Mononuclear cell (primary cell): ENCODE data around the gene PKD1. TPM values are rescaled to one million over a fixed set of nuclear protein-coding genes. Genes with fewer than 3 reads are reported as not detected.
"Not testable (repeated sequence)": the region's sequence is repeated elsewhere in the genome, so short reads cannot be mapped to it uniquely, and the experiment has no call there.

Experiments used
- H3K27me3 ChIP-seq: 2 replicates; pipeline ENCODE4 v1.6.0; 2011; ENCODE audit warnings: low read length, control low read depth; ENCODE audit not compliant: insufficient read depth
- H3K4me1 ChIP-seq: 2 replicates; pipeline ENCODE4 v1.5.1; 2011; ENCODE audit warnings: mild to moderate bottlenecking, low read length, control low read depth; ENCODE audit not compliant: insufficient read depth
- H3K4me3 ChIP-seq: 2 replicates; pipeline ENCODE4 v1.5.1; 2011; ENCODE audit warnings: mild to moderate bottlenecking, low read length, moderate library complexity
- H3K9me3 ChIP-seq: 2 replicates; pipeline ENCODE4 v1.5.1; 2011; ENCODE audit warnings: low read depth, mild to moderate bottlenecking, control low read depth, low read length
- total RNA-seq: library from RNA; depleted of rRNA; stranded (reverse); fragments of >200 nt; gene quantifications from one replicate; pipeline ENCODE4 v1.2.3, GENCODE V29; 2012

The PKD1 gene
- 49.6 TPM for total RNA-seq

- H3K4me1 ChIP-seq, H3K9me3 ChIP-seq, H3K27me3 ChIP-seq: not testable (repeated sequence)
- peak within 1 kb of the TSS; percentile 26 for H3K4me3 ChIP-seq
These were observed at the start of gene PKD1 for GRCh38 chr16:2135770-2136490. PKD1 (minus strand) TSS chr16:2135898; CDS start chr16:2135689, 209 bp downstream.

DNA sequence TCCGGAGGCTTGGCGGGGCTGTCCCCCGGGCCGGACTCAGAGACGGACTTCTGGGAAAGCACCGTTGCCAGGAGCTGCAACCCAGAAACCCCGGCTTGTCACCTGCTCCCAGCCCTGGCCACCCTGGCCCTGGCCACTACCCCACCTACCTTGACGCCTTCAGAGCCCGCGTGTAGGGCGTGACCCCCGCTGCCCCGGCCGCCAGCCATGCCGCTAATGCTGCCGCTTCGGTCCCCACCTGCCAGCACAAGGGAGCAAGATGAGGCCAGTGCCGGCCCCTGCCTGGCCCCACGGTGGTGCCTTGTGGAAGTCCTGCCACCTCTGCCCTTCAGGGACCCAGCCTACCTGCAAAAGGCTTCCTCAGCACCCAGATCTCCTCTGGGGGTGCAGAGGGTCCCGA, 49.3 kb upstream of the PKD1 start:
- Histone ChIP-seq H3K9me3 (no peaks in the 10 kb centered on the region), H3K4me1 (no peaks in the 10 kb centered on the region), H3K4me3 (no peak overlapping the region), H3K27me3 (no peaks in the 10 kb centered on the region)

GRCh38 chr16:2184346-2184745, 48.6 kb upstream of the PKD1 start:
- Histone ChIP-seq H3K4me3 (no peak overlapping the region), H3K9me3 (no peaks in the 10 kb centered on the region), H3K27me3 (no peaks in the 10 kb centered on the region), H3K4me1 (no peaks in the 10 kb centered on the region)

DNA sequence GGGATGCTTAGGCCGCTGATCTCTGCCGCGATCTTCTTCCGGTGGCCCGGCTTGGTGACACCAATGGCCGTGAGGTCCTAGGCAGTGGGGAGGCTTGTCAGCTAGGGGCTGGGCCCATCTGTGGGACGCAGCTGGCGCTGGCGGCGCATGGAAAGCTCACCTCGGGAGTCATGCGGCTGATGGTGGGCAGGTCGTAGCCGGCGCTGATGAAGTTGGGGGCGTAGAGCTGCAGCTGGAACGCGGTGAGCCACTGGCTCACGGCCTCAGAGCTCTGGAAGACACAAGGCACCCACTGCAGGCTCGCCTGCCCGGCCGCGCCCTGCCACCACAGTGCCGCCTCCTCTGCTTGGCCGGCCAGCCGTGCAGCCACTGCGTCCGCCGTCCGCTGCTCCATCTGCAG, 48.0 kb upstream of the PKD1 start:
- no peaks in the 10 kb centered on the region for H3K4me1 ChIP-seq
- H3K9me3 ChIP-seq, result no peaks in the 10 kb centered on the region
- H3K27me3 ChIP-seq, result no peaks in the 10 kb centered on the region
- H3K4me3 ChIP-seq, result no peak overlapping the region

DNA sequence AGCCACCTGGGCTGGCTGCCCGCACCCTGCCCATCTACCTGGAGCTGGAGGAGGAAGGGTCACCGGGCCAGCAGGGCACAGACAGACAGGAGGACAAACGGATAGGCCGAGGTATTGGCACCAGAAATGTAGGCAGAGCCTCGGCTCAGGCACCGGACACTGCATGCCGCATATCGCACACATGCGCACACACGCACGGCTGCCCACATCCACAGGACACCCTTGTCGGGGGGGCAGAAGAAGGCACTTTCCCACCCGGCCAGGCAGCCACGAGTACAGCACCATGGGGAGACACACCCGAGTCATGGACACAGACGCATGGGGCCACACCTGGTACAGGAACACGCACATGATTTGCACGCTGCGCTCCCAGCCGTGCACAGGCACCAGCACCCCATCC, 46.3 kb upstream of the PKD1 start:
- H3K27me3 ChIP-seq, result no peaks in the 10 kb centered on the region
- no peak overlapping the region for H3K4me3 ChIP-seq
- no peaks in the 10 kb centered on the region for H3K4me1 ChIP-seq
- H3K9me3 ChIP-seq, result no peaks in the 10 kb centered on the region

DNA sequence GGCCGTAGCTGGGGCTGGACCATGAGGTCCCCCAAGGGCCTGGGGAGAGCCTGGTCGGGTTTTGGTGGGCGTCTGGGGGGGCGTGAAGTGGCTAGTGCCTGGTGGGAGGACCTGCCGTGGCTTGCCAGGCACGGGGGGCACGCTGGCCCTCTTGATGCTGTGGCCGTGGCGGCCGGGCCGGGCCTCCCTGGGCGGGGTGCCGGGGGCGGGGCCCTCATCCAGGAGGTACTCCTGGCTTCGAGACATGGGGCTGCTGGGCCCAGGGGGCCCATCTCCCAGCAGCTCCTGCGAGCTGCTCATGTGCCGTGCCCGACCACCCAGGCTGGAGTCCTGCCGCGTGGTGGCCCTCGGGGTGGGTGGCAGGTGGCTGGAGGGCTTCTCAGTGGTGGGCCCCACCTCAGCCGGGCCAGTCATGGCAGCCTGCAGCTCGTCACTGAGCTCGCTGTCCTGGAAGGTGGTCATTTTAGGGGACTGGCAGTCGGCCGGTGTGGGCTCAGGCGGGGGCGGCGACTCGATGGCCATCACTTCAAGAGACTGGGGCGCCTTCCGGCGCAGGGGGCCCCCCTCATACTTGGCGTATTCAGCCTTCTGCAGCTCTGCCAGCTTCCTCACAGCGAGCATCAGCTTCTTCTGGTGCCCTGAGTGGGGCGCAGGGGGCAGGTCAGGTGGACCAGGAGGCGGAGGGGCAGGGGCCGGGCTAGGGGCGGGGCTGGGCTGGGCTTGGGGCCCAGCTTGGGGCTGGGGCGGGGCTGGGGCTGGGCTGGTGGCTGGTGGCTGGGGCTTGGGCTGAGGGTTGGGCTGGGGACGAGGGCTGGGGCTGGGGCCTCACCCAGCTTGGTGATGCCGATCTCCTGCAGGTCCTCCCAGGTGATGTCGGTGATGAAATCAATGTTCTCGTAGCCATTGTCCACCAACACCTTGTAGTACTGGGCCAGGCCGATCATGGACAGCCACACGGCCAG, 45.5 kb upstream of the PKD1 start:
- Histone ChIP-seq H3K4me1 (no peaks in the 10 kb centered on the region), H3K4me3 (no peak overlapping the region), H3K9me3 (no peaks in the 10 kb centered on the region), H3K27me3 (no peaks in the 10 kb centered on the region)

- H3K27me3 ChIP-seq, result no peaks in the 10 kb centered on the region
- H3K4me3 ChIP-seq, result no peak overlapping the region
- no peaks in the 10 kb centered on the region for H3K4me1 ChIP-seq
- H3K9me3 ChIP-seq, result no peaks in the 10 kb centered on the region
These were observed 44.8 kb upstream of the PKD1 start for GRCh38 chr16:2180461-2180860.

DNA sequence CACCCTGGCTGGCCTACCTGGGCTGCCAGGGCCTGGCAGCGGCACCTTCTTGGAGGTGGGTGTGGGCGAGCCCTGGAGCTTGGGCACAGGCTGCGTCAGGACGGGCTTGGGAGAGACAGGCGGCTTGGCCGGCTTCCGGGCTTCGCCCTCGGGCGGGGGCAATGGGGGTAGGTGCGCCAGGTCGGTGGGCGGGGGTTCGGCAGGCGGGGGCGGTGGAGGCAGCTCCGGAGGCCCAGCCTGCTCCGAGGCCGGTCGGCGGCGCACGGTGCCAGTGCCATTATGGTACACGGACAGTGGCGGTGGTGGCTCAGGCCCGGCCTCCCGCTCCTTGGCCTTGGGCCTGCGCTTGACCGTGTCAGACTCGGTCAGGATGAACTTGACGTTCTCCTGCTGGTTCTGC, 43.9 kb upstream of the PKD1 start:
- Histone ChIP-seq H3K4me3 (no peak overlapping the region), H3K27me3 (no peaks in the 10 kb centered on the region), H3K4me1 (no peaks in the 10 kb centered on the region), H3K9me3 (no peaks in the 10 kb centered on the region)

DNA sequence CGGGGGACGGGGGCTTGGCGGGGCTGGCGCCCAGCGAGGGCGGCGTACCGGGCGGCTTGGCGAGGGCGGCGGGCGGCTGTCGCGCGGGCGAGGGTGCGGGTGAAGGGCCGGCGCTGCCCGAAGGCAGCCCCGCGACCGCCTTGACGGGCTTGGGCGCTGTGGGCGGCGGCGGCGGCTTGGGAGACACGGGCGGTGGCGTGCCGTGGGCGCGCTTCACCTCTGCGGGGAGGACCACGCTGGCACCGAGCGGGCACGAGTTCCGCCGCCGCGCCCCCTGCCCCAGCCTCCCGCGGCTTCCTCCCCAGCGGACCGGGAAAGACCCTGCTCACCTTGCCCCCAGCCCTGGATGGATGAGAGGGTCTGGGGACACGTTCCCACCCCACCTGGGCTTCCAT, 43.4 kb upstream of the PKD1 start:
- no peak overlapping the region for H3K4me3 ChIP-seq

GRCh38 chr16:2178321-2179106, 42.8 kb upstream of the PKD1 start:
- H3K4me3 ChIP-seq, result no peak overlapping the region
- no peaks in the 10 kb centered on the region for H3K27me3 ChIP-seq
- no peaks in the 10 kb centered on the region for H3K4me1 ChIP-seq
- H3K9me3 ChIP-seq, result no peaks in the 10 kb centered on the region

More for the DNA sequence above, 43.4 kb upstream of the PKD1 start:
- Histone ChIP-seq H3K4me1 (no peaks in the 10 kb centered on the region), H3K27me3 (no peaks in the 10 kb centered on the region), H3K9me3 (no peaks in the 10 kb centered on the region)

- H3K9me3 ChIP-seq, result no peaks in the 10 kb centered on the region
- H3K4me1 ChIP-seq, result no peaks in the 10 kb centered on the region
- no peak overlapping the region for H3K4me3 ChIP-seq
- H3K27me3 ChIP-seq, result no peaks in the 10 kb centered on the region
These were observed 41.9 kb upstream of the PKD1 start for GRCh38 chr16:2177561-2177960.

- Histone ChIP-seq H3K4me3 (no peak overlapping the region), H3K27me3 (no peaks in the 10 kb centered on the region), H3K9me3 (no peaks in the 10 kb centered on the region), H3K4me1 (no peaks in the 10 kb centered on the region)
These were observed 41.4 kb upstream of the PKD1 start for GRCh38 chr16:2177101-2177500.

DNA sequence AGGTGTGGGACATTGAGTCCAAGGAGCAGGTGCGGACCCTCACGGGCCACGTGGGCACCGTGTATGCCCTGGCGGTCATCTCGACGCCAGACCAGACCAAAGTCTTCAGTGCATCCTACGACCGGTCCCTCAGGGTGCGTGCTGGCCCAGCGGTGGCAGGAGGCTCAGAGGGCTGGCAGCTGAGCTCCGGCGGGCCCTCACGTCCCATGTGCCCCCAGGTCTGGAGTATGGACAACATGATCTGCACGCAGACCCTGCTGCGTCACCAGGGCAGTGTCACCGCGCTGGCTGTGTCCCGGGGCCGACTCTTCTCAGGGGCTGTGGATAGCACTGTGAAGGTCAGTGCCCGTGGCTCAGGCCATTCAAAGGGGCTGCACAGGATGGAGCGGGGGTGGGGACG, 40.3 kb upstream of the PKD1 start:
- H3K4me1 ChIP-seq, result no peaks in the 10 kb centered on the region
- no peaks in the 10 kb centered on the region for H3K9me3 ChIP-seq
- H3K4me3 ChIP-seq, result no peak overlapping the region
- no peaks in the 10 kb centered on the region for H3K27me3 ChIP-seq

GRCh38 chr16:2175454-2175853, 39.8 kb upstream of the PKD1 start:
- H3K4me3 ChIP-seq, result no peak overlapping the region
- H3K4me1 ChIP-seq, result no peaks in the 10 kb centered on the region
- no peaks in the 10 kb centered on the region for H3K27me3 ChIP-seq
- no peaks in the 10 kb centered on the region for H3K9me3 ChIP-seq
